ENCODE results near the gene MTMR12.
"Not testable (repeated sequence)": the region's sequence is repeated elsewhere in the genome, so short reads cannot be mapped to it uniquely, and the experiment has no call there.

Gene MTMR12

DNA sequence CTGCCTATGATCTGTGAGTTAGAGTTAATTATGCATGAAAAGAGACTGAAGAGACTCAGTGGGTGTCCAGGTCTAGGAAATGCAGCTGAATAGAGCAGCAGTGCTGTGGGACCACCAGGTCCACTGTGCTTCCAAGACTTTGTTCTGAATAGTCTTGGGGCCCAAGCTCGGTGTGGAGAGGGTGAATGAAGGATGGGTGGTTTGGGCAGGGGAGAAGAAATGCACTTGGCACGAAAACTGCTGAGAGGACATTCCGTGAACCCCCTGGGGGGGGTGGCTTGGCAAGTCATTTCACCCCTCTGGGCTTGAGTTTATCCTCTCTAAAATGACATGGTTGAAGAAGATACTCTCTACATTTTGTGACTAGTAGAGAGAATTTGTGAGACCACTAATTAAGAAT, 102.6 kb downstream of the MTMR12 start:
- TF ChIP-seq, protein P1, sequence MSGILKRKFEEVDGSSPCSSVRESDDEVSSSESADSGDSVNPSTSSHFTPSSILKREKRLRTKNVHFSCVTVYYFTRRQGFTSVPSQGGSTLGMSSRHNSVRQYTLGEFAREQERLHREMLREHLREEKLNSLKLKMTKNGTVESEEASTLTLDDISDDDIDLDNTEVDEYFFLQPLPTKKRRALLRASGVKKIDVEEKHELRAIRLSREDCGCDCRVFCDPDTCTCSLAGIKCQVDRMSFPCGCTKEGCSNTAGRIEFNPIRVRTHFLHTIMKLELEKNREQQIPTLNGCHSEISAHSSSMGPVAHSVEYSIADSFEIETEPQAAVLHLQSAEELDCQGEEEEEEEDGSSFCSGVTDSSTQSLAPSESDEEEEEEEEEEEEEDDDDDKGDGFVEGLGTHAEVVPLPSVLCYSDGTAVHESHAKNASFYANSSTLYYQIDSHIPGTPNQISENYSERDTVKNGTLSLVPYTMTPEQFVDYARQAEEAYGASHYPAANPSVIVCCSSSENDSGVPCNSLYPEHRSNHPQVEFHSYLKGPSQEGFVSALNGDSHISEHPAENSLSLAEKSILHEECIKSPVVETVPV (CRISPR knock-in tag; IDR thresholded peaks at IDR 0.05): no peak
- TF ChIP-seq ARNTL (CRISPR knock-in tag; IDR thresholded peaks at IDR 0.05; ENCODE audit: borderline replicate concordance, low read depth) (no peak), PPARA (CRISPR knock-in tag; IDR thresholded peaks at IDR 0.05; ENCODE audit: borderline replicate concordance) (no peak), ZNF70 (CRISPR knock-in tag; IDR thresholded peaks at IDR 0.05) (no peak), ISL1 (CRISPR knock-in tag; IDR thresholded peaks at IDR 0.05) (no peak), ZNF8 (CRISPR knock-in tag; IDR thresholded peaks at IDR 0.05) (no peak), ZNF565 (CRISPR knock-in tag; conservative IDR thresholded peaks at IDR 0.05; ENCODE audit: low read depth) (no peak)
- TF ChIP-seq, protein P2, sequence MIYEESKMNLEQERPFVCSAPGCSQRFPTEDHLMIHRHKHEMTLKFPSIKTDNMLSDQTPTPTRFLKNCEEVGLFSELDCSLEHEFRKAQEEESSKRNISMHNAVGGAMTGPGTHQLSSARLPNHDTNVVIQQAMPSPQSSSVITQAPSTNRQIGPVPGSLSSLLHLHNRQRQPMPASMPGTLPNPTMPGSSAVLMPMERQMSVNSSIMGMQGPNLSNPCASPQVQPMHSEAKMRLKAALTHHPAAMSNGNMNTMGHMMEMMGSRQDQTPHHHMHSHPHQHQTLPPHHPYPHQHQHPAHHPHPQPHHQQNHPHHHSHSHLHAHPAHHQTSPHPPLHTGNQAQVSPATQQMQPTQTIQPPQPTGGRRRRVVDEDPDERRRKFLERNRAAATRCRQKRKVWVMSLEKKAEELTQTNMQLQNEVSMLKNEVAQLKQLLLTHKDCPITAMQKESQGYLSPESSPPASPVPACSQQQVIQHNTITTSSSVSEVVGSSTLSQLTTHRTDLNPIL (CRISPR knock-in tag; IDR thresholded peaks at IDR 0.05; ENCODE audit: low read depth): no peak
- TF ChIP-seq, protein P3, sequence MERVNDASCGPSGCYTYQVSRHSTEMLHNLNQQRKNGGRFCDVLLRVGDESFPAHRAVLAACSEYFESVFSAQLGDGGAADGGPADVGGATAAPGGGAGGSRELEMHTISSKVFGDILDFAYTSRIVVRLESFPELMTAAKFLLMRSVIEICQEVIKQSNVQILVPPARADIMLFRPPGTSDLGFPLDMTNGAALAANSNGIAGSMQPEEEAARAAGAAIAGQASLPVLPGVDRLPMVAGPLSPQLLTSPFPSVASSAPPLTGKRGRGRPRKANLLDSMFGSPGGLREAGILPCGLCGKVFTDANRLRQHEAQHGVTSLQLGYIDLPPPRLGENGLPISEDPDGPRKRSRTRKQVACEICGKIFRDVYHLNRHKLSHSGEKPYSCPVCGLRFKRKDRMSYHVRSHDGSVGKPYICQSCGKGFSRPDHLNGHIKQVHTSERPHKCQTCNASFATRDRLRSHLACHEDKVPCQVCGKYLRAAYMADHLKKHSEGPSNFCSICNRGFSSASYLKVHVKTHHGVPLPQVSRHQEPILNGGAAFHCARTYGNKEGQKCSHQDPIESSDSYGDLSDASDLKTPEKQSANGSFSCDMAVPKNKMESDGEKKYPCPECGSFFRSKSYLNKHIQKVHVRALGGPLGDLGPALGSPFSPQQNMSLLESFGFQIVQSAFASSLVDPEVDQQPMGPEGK (CRISPR knock-in tag; IDR thresholded peaks at IDR 0.05; ENCODE audit: borderline replicate concordance): no peak
- ATAC-seq: no peak

DNA sequence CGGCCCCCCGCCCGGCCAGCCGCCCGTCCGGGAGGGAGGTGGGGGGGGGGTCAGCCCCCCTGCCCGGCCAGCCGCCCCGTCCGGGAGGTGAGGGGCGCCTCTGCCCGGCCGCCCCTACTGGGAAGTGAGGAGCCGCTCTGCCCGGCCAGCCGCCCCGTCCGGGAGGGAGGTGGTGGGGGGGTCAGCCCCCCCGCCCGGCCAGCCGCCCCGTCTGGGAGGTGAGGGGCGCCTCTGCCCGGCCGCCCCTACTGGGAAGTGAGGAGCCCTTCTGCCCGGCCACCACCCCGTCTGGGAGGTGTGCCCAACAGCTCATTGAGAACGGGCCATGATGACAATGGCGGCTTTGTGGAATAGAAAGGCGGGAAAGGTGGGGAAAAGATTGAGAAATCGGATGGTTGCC, 103.9 kb downstream of the MTMR12 start:
- ATAC-seq: not testable (repeated sequence)

DNA sequence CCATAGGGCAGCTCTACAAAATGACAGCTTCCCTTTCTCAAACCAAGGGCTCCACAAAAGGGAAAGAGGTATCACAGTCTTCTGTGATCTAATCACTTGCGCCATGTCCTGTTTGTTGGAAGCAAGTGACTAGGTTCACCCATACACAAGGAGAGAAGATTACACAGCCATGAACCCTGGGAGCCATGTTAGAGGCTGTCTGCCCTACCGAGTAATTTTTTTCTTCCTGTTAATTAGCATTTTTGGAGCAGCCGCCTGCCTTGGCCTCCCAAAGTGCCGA, 105.4 kb downstream of the MTMR12 start:
- TF ChIP-seq ZNF8 (CRISPR knock-in tag; IDR thresholded peaks at IDR 0.05) (no peak), ZNF70 (CRISPR knock-in tag; IDR thresholded peaks at IDR 0.05) (no peak), ISL1 (CRISPR knock-in tag; IDR thresholded peaks at IDR 0.05) (no peak), ZC3H10 (CRISPR knock-in tag; IDR thresholded peaks at IDR 0.05) (no peak), BACH2 (CRISPR knock-in tag; IDR thresholded peaks at IDR 0.05; ENCODE audit: borderline replicate concordance) (no peak), OSR1 (CRISPR knock-in tag; IDR thresholded peaks at IDR 0.05) (no peak)
- TF ChIP-seq, protein P4, sequence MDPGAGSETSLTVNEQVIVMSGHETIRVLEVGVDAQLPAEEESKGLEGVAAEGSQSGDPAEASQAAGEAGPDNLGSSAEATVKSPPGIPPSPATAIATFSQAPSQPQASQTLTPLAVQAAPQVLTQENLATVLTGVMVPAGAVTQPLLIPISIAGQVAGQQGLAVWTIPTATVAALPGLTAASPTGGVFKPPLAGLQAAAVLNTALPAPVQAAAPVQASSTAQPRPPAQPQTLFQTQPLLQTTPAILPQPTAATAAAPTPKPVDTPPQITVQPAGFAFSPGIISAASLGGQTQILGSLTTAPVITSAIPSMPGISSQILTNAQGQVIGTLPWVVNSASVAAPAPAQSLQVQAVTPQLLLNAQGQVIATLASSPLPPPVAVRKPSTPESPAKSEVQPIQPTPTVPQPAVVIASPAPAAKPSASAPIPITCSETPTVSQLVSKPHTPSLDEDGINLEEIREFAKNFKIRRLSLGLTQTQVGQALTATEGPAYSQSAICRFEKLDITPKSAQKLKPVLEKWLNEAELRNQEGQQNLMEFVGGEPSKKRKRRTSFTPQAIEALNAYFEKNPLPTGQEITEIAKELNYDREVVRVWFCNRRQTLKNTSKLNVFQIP (CRISPR knock-in tag; IDR thresholded peaks at IDR 0.05; ENCODE audit: borderline replicate concordance, low read depth): no peak
- TF ChIP-seq, protein P1 (CRISPR knock-in tag; IDR thresholded peaks at IDR 0.05): no peak
- TF ChIP-seq, protein P3 (CRISPR knock-in tag; IDR thresholded peaks at IDR 0.05; ENCODE audit: borderline replicate concordance): no peak
- no peak for ATAC-seq

DNA sequence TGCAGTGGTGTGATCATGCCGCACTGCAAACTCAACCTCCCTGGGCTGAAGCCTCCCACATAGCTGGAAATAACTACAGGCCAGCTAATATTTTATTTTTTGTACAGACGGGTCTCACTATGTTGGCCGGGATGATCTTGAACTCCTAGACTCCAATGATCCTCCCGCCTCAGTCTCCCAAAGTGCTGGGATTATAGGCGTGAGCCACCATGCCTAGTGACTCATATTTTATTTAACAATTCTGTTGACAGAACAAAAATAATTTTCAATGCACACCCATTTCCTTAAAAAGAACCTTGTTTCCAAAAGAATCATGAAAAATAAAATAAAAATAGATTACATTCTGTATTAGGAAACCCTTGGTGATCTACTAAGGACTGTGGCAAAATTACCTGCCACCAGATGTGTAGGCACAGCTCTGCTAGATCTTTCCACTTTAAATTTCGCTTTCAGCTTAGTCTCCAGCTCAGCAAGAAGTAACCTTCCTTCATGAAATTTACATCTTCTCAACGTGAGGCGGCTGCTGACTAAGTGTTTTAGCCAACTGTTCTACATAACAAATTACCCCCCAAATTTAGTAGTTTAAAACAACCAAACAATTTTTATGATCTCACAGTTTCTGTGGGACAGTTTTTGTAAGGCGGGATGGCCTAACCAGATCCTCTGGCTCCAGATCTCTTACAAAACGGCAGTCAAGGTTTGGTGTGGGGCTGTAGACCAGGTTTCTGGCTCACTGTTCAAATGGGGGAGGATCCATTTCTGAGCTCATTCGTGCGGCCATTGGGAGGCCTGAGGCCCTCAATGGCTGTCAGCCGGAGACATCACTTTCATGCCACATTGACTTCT, 106.0 kb downstream of the MTMR12 start:
- no peak for ATAC-seq
- TF ChIP-seq CSDC2 (CRISPR knock-in tag; IDR thresholded peaks at IDR 0.05): no peak
- TF ChIP-seq PPARA (CRISPR knock-in tag; IDR thresholded peaks at IDR 0.05; ENCODE audit: borderline replicate concordance): no peak
- TF ChIP-seq ISL1 (CRISPR knock-in tag; IDR thresholded peaks at IDR 0.05): no peak
- no peak for TF ChIP-seq RARB (CRISPR knock-in tag; IDR thresholded peaks at IDR 0.05)

All from SK-N-SH treated with all-trans-retinoic acid at 6 μM for 48 hours (cell line).